Uterus (tissue), 4 donors: Measurements from ENCODE around the gene HTR4. TPM values are rescaled to one million over a fixed set of nuclear protein-coding genes. Genes with fewer than 3 reads are reported as not detected.

ENCODE experiments used
- DNase-seq, 2 donors: peaks; one replicate each; pipeline ENCODE4 v3.0.0-alpha.2; 2019 to 2020
- H3K27ac ChIP-seq, 2 donors: fragments of 200-600 bp; sonication (generic); 1 replicate in 1 of 2; 2 replicates in 1 of 2; pipeline ENCODE4 v1.5.1; 2016 to 2018
- H3K27me3 ChIP-seq, 2 donors: fragments of 200-600 bp; sonication (generic); one replicate each; pipeline ENCODE4 v1.5.1; 2018 to 2019; ENCODE audit warnings: control low read depth in 1 of 2
- H3K36me3 ChIP-seq, 2 donors: fragments of 200-600 bp; sonication (generic); one replicate each; pipeline ENCODE4 v1.5.1; 2019; ENCODE audit warnings: control low read depth in 1 of 2
- H3K4me1 ChIP-seq, 2 donors: fragments of 200-600 bp; sonication (generic); one replicate each; pipeline ENCODE4 v1.5.1; 2018 to 2019; ENCODE audit warnings: control low read depth in 1 of 2
- H3K4me3 ChIP-seq, 2 donors: fragments of 200-600 bp; sonication (generic); 1 replicate in 1 of 2; 2 replicates in 1 of 2; pipeline ENCODE4 v1.5.1; 2018 to 2019; ENCODE audit warnings: mild to moderate bottlenecking in 1 of 2
- H3K9me3 ChIP-seq, 2 donors: fragments of 200-600 bp; sonication (generic); one replicate each; pipeline ENCODE4 v1.5.1; 2019; ENCODE audit warnings: control low read depth in 1 of 2
- POLR2A ChIP-seq, 2 donors: fragments of 450-650 bp; IDR thresholded peaks; one replicate each; pipeline ENCODE4 v1.6.1; 2016; ENCODE audit warnings: antibody characterized with exemption in 2 of 2, mild to moderate bottlenecking in 1 of 2, moderate library complexity in 1 of 2
- intact Hi-C: fragments of 100-400 bp; cut with DNase I; formaldehyde crosslinking; loops from one replicate; pipeline ENCODE4 v1.15.1; 2023; ENCODE audit warnings: low total_unique reads
- total RNA-seq, 4 donors: library from RNA; depleted of rRNA in 3 of 4; stranded (reverse); fragments of >200 nt in 3 of 4; gene quantifications; one replicate each; pipeline versions ENCODE4 v1.1.0 to v1.2.4, GENCODE V29; 2014 to 2023
- TF ChIP-seq, protein P1 (sequence below), 4 experiments: fragments of 200-600 bp in 2 of 4; fragments of 450-650 bp in 2 of 4; sonication (generic) in 2 of 4; IDR thresholded peaks; one replicate each; pipeline ENCODE4 v1.5.1; 2016 to 2019; ENCODE audit warnings: antibody characterized with exemption in 4 of 4, mild to moderate bottlenecking in 2 of 4, moderate library complexity in 1 of 4
- donor health status: DM: yes; HTN: yes; CAD: no.

The HTR4 gene
- total RNA-seq, 4 donors from 2014 or later = 0.26 to 0.40 TPM; not detected in 2

GRCh38 chr5:148512498-148512897 is 141.8 kb downstream of the HTR4 start:
- intact Hi-C loops = no loop called here
- no peak for TF ChIP-seq POLR2A (IDR thresholded peaks at IDR 0.05)
- TF ChIP-seq, protein P1, sequence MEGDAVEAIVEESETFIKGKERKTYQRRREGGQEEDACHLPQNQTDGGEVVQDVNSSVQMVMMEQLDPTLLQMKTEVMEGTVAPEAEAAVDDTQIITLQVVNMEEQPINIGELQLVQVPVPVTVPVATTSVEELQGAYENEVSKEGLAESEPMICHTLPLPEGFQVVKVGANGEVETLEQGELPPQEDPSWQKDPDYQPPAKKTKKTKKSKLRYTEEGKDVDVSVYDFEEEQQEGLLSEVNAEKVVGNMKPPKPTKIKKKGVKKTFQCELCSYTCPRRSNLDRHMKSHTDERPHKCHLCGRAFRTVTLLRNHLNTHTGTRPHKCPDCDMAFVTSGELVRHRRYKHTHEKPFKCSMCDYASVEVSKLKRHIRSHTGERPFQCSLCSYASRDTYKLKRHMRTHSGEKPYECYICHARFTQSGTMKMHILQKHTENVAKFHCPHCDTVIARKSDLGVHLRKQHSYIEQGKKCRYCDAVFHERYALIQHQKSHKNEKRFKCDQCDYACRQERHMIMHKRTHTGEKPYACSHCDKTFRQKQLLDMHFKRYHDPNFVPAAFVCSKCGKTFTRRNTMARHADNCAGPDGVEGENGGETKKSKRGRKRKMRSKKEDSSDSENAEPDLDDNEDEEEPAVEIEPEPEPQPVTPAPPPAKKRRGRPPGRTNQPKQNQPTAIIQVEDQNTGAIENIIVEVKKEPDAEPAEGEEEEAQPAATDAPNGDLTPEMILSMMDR (IDR thresholded peaks at IDR 0.05) = no peak
- Histone ChIP-seq H3K27ac (no peak overlapping the region), H3K27me3 (no peaks in the 10 kb centered on the region), H3K36me3 (no peaks in the 10 kb centered on the region), H3K4me1 (no peaks in the 10 kb centered on the region), H3K4me3 (no peak overlapping the region), H3K9me3 (no peaks in the 10 kb centered on the region)
- no peak for DNase-seq

GRCh38 chr5:148511810-148512347 is 142.4 kb downstream of the HTR4 start:
- Histone ChIP-seq H3K27me3 (no peaks in the 10 kb centered on the region), H3K4me1 (no peaks in the 10 kb centered on the region), H3K27ac (no peak overlapping the region), H3K9me3 (no peaks in the 10 kb centered on the region), H3K36me3 (no peaks in the 10 kb centered on the region), H3K4me3 (no peak overlapping the region)
- intact Hi-C loops = no loop called here
- no peak for DNase-seq
- TF ChIP-seq, protein P1 (IDR thresholded peaks at IDR 0.05) = no peak
- no peak for TF ChIP-seq POLR2A (IDR thresholded peaks at IDR 0.05)

DNA sequence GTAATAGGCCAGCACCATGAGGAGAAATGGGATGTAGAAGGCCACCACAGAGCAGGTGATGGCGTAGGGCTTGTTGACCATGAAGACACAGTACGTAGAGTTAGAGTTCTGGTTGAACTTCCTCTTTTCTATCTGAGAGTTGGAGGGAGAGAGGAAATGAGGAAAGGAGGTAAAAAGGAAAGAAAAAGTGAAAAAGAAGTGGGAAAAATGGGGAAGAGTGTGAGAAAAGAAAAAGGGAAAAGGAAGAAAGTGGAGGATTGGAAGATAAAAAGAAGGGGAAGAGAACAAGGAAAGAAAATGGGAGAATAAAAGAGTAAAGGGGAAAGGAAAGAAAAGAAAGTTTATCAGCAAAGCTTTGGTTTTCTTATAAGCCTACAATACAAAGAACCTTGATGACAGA is 144.4 kb downstream of the HTR4 start:
- no peak for DNase-seq
- H3K4me3 ChIP-seq = no peak overlapping the region
- TF ChIP-seq, protein P1 (IDR thresholded peaks at IDR 0.05) = no peak
- no peak for TF ChIP-seq POLR2A (IDR thresholded peaks at IDR 0.05)

GRCh38 chr5:148507648-148508047 is 146.7 kb downstream of the HTR4 start:
- TF ChIP-seq POLR2A (IDR thresholded peaks at IDR 0.05) = no peak
- TF ChIP-seq, protein P1 (IDR thresholded peaks at IDR 0.05) = no peak
- H3K9me3 ChIP-seq = no peaks in the 10 kb centered on the region

More for the DNA sequence above, 144.4 kb downstream of the HTR4 start:
- Histone ChIP-seq H3K36me3 (no peaks in the 10 kb centered on the region), H3K27me3 (no peaks in the 10 kb centered on the region), H3K9me3 (no peaks in the 10 kb centered on the region), H3K27ac (no peak overlapping the region), H3K4me1 (no peaks in the 10 kb centered on the region)
- intact Hi-C loops = no loop called here

DNA sequence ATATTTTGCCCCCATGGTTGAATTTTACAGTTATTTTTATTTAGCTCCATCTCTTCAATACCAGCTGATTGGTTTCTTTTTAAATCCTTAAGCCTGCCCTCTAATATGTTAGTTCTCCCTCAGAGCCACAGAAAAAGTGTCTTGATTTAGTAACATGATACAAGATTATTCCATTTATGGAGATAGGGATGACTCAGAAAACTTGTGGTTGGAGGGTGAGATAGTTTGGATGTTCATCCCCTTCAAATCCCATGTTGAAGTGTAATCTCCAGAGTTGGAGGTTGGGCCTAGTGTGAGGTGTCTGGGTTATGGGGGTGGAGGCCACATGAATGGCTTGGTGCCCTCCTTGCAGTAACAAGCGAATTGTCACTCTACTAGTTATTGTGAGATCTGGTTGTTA is 154.9 kb downstream of the HTR4 start:
- no peaks in the 10 kb centered on the region for H3K36me3 ChIP-seq
- no peaks in the 10 kb centered on the region for H3K4me1 ChIP-seq
- intact Hi-C loops = no loop called here
- no peak overlapping the region for H3K27ac ChIP-seq
- no peak overlapping the region for H3K4me3 ChIP-seq
- TF ChIP-seq, protein P1 (IDR thresholded peaks at IDR 0.05) = no peak
- no peak for TF ChIP-seq POLR2A (IDR thresholded peaks at IDR 0.05)
- no peaks in the 10 kb centered on the region for H3K27me3 ChIP-seq
- DNase-seq = no peak
- H3K9me3 ChIP-seq = no peaks in the 10 kb centered on the region

More at GRCh38 chr5:148507648-148508047, 146.7 kb downstream of the HTR4 start:
- H3K36me3 ChIP-seq = no peaks in the 10 kb centered on the region
- H3K27ac ChIP-seq = no peak overlapping the region
- DNase-seq = no peak
- H3K4me1 ChIP-seq = no peaks in the 10 kb centered on the region
- no peaks in the 10 kb centered on the region for H3K27me3 ChIP-seq
- intact Hi-C loops = no loop called here
- no peak overlapping the region for H3K4me3 ChIP-seq
